Embryonic facial prominence (tissue), 1 donor: ENCODE measurements around the gene ESPN.
A peak's percentile ranks its signal among the peaks of the same experiment; 100 is the strongest.
"Not testable (repeated sequence)": the region's sequence is repeated elsewhere in the genome, so short reads cannot be mapped to it uniquely, and the experiment has no call there.

ENCODE experiments used
- DNase-seq: peaks from one replicate; pipeline ENCODE4 v3.0.0-alpha.2; 2016; ENCODE audit errors: extremely low spot score

The ESPN gene

GRCh38 chr1:6424619-6425593, at the start of gene ESPN:
TSS of gene ESPN (plus strand) at chr1:6424776. CDS start at chr1:6424956, 180 bp downstream.
- no peak for DNase-seq

- no peak for DNase-seq
These were observed 46.4 kb upstream of the ESPN start for GRCh38 chr1:6378096-6378746.

- no peak for DNase-seq
These were observed 44.5 kb upstream of the ESPN start for GRCh38 chr1:6380037-6380436.

- no peak for DNase-seq
These were observed 40.4 kb upstream of the ESPN start for GRCh38 chr1:6384135-6384534.

GRCh38 chr1:6384962-6385361, 39.6 kb upstream of the ESPN start:
- no peak for DNase-seq

- DNase-seq: no peak
These were observed 38.9 kb upstream of the ESPN start for GRCh38 chr1:6385488-6386191.

- DNase-seq: no peak
These were observed 38.1 kb upstream of the ESPN start for GRCh38 chr1:6386371-6386949.

GRCh38 chr1:6389971-6390370, 34.6 kb upstream of the ESPN start:
- no peak for DNase-seq

- DNase-seq: no peak
These were observed 32.4 kb upstream of the ESPN start for GRCh38 chr1:6391951-6392808.

- no peak for DNase-seq
These were observed 31.7 kb upstream of the ESPN start for GRCh38 chr1:6392809-6393399.

- peak; percentile 74 for DNase-seq
These were observed 31.0 kb upstream of the ESPN start, which contains the start of gene ACOT7 for GRCh38 chr1:6393400-6394187. TSS of gene ACOT7 (minus strand) at chr1:6393767. CDS start at chr1:6393399, 368 bp downstream.

GRCh38 chr1:6395130-6395529, 29.4 kb upstream of the ESPN start:
- DNase-seq: not testable (repeated sequence)

- DNase-seq: not testable (repeated sequence)
These were observed 28.8 kb upstream of the ESPN start for GRCh38 chr1:6395781-6396244.

- DNase-seq: no peak
These were observed 27.6 kb upstream of the ESPN start for GRCh38 chr1:6396998-6397397.

GRCh38 chr1:6397844-6398441, 26.6 kb upstream of the ESPN start:
- no peak for DNase-seq

GRCh38 chr1:6399294-6399693, 25.3 kb upstream of the ESPN start:
- DNase-seq: no peak

- no peak for DNase-seq
These were observed 22.9 kb upstream of the ESPN start for GRCh38 chr1:6401673-6402072.

GRCh38 chr1:6408023-6408422, 16.6 kb upstream of the ESPN start:
- no peak for DNase-seq

GRCh38 chr1:6409053-6409452, 15.5 kb upstream of the ESPN start:
- no peak for DNase-seq
